HG02798 (cell line): ENCODE data around the gene FAM156A.
A peak's percentile ranks its signal among the peaks of the same experiment; 100 is the strongest.
"Not testable (repeated sequence)": the region's sequence is repeated elsewhere in the genome, so short reads cannot be mapped to it uniquely, and the experiment has no call there.

Experiments used
- ATAC-seq: cut with Tn5 transposase; IDR thresholded peaks from one replicate; pipeline ENCODE4 v1.9.1; 2021; ENCODE audit warnings: mild to moderate bottlenecking; ENCODE audit not compliant: unreplicated experiment, poor library complexity

FAM156A gene

GRCh38 chrX:52967922-52968321 is 9.6 kb upstream of the FAM156A start:
- not testable (repeated sequence) for ATAC-seq

GRCh38 chrX:52966993-52967738 is 8.8 kb upstream of the FAM156A start:
- not testable (repeated sequence) for ATAC-seq

DNA sequence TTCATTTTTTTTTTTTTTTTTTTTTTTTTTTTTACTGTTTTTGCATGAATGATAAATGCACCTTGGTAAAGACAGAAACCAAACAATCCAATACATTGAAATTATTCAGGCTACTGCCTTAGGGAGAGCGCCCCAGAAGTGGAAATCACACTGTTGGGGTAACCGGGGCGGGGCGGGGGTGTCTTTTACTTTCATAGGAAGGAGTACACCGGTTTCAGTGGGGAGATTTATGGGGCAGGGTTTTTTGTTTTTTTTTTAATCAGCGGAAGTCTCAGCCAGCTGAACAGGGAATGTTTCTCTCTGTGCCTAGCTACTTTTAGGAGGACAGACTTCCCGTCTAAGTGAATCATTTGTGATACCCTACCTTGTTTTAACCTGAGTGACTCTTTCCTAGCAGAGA is 643 bp upstream of the FAM156A start:
- peak; percentile 15 for ATAC-seq

DNA sequence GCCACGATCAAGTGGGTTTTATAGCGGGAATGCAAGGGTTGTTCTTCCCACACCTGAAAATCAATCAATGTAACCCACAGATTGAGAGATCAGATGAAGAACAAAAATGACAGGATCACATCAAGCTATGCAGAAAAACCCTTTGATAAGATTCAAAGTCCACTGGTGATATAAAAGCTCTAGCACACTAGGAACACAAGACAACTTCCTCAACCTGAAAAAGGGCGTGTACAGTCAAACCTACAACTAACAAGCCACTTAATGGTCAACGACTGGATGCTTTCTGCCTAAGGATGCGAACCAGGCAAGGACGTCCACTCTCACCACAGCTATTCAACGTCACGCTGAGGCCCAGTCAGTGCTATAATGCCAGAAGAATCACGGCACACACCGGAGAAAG is 8.4 kb downstream of the FAM156A start:
- ATAC-seq, result not testable (repeated sequence)

DNA sequence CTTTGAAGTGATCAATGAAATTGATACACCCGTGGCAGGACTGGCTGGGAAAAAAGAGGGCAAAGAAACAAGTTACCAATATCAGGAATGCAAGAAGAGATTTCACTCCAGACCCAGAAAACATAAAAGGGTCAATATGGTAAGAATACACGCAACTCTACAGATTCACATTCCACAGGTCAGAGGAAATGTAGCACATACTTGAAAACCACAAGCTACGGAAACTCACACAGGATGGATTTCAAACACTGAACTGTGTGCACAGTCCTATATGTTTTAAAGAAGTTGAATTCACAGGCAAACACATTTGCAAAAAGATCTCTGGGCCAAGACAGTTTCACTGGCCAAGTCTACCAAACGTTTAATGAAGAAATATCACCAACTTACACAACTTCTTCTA is 9.0 kb downstream of the FAM156A start:
- not testable (repeated sequence) for ATAC-seq

DNA sequence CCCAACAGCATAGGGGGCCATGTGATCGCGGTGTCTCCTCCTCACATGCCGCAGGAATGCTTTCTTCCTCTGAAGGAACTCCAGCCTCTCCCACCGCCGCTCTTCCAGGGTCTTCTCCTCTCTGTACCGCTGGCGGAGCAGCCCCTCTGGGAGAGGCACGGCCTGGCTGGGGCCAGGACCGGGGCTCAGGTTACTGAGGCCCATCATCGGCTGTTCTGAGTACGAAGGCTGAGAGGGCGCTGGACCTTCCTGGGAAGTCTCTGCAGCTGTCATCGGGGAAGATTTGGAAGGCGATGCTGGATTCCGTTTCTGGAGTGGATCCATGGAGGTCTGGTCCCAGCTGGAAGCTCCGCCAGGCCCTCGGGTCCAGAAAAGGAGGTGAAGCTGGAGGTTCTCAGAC is 10.1 kb downstream of the FAM156A start:
- ATAC-seq, result not testable (repeated sequence)

GRCh38 chrX:52947501-52947900 is 10.8 kb downstream of the FAM156A start:
- ATAC-seq, result not testable (repeated sequence)

GRCh38 chrX:52945838-52946494 is 12.4 kb downstream of the FAM156A start:
- not testable (repeated sequence) for ATAC-seq

GRCh38 chrX:52941728-52942127 is 16.6 kb downstream of the FAM156A start:
- ATAC-seq, result not testable (repeated sequence)

GRCh38 chrX:52940704-52941103 is 17.6 kb downstream of the FAM156A start:
- not testable (repeated sequence) for ATAC-seq

GRCh38 chrX:52935470-52935784 is 22.9 kb downstream of the FAM156A start:
- ATAC-seq, result not testable (repeated sequence)

GRCh38 chrX:52934704-52935469 is 23.4 kb downstream of the FAM156A start:
- peak; percentile 95 for ATAC-seq

DNA sequence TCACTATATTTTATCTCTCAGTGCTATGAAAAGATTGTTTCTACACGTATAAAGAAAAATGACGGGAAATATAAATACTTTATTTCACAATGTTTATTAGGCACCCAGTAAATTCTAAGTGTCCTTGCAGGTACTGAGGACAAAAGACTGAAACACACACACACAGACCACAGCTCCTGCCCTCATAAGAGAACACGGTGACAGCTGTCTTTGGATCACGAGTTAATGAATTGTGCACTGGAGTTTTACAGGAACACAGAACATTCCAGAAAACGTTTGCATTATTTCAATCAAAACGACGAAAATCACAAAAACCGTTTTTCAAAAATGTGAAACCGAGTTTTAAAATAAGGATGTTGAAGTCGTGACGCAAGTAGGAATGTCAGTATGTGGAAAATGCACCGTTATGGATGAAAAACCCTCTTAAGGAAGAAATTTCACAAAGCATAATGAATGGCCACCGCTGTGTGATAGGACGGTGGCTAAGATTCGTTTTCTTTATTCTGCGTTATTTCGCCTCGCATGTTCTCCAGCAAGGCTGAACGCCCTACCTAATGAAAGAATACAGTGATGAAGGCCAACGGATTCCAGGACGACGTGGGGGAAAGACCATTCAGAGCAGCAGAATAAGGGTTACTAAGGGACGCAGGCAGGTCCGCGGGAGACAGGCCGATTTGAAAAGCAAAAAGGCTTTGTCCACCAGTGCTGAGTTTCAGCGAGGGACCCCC is 24.2 kb downstream of the FAM156A start:
- no peak for ATAC-seq

DNA sequence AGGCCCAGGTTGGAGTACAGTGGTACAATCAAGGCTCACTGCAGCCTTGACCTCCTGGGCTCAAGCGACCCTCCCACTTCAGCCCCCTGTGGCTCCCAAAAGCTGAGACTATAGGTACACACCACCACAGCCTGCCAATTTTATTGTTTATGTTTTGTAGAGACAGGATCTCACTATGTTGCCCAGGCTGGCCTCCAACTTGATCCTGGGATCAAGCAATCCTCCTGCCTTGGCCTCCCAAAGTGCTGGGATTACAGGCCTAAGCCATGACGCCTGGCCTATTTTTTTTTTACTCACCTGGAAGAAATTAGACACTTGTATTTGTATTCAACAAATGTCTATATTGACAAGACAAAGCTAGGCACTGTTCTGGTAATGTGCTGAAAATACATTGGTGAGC is 25.1 kb downstream of the FAM156A start:
- no peak for ATAC-seq

DNA sequence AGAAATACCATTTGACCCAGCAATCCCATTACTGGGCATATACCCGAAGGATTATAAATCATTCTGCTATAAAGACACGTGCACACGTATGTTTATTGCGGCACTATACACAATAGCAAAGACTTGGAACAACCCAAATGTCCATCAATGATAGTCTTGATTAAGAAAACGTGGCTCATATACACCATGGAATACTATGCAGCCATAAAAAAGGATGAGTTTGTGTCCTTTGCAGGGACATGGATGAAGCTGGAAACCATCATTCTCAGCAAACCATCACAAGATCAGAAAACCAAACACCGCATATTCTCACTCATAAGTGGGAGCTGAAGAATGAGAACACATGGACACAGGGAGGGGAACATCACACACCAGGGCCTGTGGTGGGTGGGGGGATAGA is 28.1 kb downstream of the FAM156A start:
- ATAC-seq, result not testable (repeated sequence)

DNA sequence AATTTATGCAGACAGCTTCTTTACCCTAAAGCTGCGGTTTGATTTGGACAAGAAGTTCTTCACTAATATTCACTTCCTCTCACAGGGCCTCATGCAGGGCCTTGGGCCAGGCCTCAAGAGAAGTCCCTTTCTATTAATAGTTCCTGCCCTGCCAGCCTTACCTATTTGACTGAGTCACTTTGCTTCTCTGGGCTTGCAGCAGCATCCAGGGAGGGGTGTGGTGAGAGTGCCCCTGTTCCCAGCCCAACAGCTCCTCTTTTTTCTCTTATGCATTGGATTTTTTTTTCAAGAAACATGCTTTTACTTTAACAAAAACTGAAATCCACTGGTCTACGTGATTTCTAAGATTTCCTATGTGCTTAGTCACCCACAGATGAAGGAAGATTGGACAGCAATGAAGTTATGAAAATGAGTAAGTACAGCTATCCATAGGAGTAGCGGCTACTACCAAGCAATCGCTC is 34.5 kb downstream of the FAM156A start:
- peak; percentile 52 for ATAC-seq

DNA sequence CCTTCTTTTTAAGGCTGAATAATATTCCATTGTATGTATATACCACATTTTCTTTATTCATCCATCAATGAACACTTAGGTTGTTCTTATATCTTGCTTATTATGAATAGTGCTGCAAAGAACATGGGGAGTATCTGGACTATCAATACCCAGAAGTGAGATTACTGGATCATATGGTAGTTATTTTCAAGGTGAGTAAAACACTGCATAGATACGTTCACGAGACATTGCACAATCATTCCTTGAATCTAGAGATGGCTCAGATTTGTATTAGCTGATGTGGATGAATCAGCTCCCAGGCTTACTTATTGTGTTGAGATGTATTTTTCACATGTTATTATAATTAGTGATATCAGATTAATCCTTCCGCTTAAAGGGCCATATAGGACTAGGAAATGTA is 43.6 kb downstream of the FAM156A start:
- ATAC-seq, result not testable (repeated sequence)

DNA sequence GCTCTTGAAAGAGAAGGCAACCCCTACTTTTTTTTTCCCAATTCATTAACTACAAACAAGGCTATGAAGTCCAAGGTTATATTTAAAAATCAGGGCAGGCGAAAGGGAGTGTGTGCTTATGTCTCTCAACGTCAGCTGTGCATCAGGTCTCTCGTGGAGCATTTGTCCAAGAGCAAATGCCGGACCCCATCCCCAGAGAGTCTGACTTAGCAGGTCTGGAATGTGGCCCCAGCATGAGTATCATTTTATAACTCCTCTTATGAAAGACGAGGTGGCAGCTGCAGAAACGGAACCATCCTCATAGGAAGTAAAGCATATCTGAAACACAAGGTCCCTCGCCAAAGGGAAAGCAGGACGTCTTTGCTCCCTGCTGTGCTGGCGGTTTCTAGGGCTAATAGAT is 44.6 kb downstream of the FAM156A start:
- ATAC-seq, result not testable (repeated sequence)

DNA sequence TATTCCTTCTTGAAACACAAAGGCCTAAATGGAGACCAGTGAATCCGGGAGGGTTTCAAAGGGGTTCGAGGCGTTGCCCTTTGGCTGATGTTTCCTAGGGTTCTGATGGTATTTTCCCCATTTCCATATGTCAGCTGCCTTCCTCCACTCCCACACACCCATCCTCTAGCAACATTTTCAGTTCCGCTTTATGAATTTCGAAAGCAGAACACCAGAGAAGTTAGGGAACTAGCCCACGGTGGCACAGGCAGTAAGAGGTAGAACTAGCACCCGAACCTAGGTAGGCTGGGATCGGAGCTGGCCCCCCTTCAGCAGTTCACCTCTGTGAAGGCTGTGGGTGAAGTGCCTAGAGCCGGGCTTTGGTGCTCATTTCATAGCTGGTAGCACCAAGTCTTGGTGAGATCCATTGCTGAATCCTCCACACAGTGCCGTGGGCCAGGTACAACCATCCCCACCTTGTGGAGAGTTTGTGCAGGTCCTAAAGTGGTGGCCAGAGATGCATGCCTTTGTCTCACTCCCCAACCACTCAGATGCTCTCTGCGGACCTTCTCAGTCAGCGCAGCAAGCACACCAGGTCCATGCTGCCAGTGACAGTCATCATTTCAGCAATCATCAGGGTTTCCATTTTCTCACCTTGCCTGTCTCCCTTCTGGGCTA is 48.9 kb downstream of the FAM156A start:
- ATAC-seq, result not testable (repeated sequence)

GRCh38 chrX:52907900-52908299 is 50.4 kb downstream of the FAM156A start:
- not testable (repeated sequence) for ATAC-seq
